ENCODE measurements around the gene TRAPPC6A.

TRAPPC6A gene, protein sequence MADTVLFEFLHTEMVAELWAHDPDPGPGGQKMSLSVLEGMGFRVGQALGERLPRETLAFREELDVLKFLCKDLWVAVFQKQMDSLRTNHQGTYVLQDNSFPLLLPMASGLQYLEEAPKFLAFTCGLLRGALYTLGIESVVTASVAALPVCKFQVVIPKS

DNA sequence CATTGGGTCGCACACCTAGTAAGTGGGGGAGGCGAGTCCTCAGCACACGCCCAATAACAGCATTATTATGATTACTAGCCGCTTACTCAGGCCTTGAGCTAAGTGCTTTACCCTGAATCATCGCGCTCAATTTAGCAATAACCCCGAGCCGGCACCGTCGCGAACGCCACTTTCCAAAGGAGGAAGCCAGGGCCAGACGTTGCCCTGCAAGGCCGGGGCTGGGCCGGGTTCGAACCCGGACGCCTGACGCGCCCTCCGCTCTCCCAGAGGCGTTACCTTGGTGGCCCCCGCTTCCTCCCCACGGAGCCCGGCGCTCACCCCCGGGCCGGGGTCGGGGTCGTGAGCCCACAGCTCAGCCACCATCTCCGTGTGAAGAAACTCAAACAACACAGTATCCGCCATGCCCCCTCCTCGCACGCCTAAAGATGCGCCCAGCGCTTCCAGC, at the start of gene TRAPPC6A:
TRAPPC6A (minus strand) TSS at position 421 of the 445 bp plus-strand sequence; CDS start at position 402, 19 bp downstream.
- DNase-seq (ENCODE audit: low read depth), result no peak

DNA sequence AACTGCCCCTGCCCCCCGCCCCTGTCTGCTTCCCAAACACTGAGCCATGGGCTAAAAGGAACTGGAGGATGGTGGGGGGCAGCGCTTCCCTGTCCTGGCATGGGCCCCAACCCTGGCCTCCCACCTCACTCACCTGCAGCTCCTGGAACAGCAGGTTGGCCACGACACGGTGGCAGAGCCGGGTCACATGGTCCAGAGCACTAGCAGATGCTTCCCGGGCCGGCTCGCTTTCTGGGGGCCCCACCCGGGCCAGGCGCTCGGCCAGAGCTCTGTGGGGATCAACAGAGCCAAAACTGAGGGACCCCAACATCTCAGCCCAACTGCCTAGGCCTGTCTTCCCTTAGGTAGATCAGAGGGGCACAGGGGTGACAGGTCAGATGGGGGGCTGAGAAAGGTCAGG, 46.6 kb upstream of the TRAPPC6A start:
- no peak for DNase-seq (ENCODE audit: low read depth)

DNA sequence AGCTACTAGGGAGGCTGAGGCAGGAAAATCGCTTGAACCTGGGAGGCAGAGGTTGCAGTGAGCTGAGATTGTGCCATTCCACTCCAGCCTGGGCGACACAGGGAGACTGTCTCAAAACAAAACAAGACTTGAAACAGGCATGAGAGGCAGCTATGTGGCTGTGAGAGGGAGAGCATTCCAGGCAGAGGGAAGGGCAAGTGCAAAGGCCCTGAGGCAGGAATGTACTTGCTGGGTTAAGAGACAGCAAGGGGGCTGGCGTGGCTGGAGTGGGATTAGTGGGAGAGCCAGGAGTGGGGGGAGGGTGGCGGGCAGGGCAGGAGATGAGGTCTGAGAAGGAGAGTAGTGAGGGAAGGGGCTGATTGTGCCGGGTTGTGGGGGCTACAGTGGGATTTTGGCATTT, 45.8 kb upstream of the TRAPPC6A start:
- no peak for DNase-seq (ENCODE audit: low read depth)

DNA sequence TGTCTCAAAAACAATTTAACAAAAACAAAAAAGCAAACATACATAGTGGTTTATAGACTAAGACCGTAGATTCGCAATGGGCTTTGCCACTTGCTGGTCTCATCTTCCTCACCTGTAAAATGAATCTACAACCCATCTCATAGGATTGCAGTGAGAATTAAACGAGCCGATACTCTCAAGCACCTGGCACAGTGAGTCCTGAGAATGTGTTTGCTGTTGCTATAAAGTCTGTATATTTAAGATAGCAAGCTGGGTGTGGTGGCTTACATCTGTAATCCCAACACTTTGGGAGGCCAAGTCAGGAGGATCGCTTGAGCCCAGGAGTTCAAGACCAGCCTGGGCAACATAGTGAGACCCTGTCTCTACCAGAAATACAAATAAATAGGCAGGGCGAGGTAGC, 44.7 kb upstream of the TRAPPC6A start:
- DNase-seq (ENCODE audit: low read depth), result no peak

DNA sequence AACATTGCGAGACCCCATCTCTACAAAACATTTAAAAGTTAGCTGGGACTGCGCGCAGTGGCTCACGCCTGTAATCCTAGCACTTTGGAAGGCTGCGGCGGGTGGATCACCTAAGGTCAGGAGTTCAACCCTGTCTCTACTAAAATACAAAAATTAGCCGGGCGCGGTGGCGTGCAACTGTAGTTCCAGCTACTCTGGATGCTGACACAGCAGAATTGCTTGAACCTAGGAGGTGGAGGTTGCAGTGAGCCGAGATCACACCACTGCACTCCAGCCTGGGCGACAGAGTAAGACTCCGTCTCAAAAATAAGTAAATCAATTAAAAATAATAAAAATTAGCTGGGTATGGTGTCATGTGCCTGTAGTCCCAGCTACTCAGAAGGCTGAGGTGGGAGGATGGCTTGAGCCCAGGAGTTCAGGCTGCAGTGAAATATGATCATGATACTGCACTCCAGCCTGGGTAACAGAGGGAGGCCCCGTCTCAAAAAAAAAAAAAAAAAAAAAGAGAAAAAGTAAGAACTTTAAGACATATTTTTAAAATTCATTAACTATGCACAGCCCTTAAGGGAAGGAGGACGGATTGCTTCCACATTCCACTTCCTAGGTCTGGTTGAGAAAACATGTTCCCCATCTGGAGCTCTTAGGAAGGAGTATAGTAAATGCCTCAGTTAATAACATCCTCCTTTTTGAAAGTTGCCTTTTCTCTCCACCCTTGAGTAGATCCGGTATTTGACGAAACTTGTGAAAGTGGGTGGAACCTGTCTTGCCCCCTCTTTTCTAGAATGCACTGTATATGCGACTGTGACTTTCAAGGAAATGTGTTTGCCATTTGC, 41.1 kb upstream of the TRAPPC6A start:
- no peak for DNase-seq (ENCODE audit: low read depth)

DNA sequence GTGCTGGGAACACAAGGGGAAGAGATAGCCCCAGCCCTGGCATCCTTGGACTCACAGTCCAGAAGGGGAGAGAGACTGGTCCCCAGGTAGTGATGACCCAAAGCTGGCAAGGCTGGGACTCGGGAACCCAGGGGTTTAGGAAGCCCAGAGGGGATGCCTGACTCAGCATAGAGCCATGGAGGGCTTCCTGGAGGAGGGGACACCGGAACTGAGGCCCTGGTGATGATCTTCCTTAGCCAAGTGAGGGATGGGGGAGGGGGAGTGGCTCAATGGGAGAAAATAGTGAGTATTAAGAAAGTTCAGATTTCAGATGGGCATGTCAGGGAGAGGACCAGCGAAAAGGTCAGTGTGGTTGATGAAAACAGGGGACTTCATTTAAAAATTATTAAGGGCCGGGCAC, 40.4 kb upstream of the TRAPPC6A start:
- DNase-seq (ENCODE audit: low read depth), result no peak

DNA sequence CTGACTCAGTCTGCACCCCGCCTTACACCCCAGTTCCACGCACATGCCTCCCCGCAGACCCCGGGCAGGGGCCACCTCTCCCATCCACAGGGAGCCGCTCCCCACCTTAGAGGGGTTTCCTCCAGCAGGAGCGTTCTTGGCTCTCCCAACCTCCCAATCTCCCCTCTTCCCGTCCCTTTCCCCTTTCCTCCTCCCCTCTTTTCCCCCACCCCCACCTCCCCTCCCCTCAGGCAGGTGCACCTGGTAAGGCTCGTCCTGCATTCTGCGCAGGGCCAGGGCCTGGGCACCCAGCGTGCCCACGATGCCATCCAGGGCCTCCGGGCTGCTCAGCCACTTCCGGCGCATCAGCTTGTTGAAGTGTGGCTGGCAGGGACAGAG, 39.9 kb upstream of the TRAPPC6A start:
- no peak for DNase-seq (ENCODE audit: low read depth)

DNA sequence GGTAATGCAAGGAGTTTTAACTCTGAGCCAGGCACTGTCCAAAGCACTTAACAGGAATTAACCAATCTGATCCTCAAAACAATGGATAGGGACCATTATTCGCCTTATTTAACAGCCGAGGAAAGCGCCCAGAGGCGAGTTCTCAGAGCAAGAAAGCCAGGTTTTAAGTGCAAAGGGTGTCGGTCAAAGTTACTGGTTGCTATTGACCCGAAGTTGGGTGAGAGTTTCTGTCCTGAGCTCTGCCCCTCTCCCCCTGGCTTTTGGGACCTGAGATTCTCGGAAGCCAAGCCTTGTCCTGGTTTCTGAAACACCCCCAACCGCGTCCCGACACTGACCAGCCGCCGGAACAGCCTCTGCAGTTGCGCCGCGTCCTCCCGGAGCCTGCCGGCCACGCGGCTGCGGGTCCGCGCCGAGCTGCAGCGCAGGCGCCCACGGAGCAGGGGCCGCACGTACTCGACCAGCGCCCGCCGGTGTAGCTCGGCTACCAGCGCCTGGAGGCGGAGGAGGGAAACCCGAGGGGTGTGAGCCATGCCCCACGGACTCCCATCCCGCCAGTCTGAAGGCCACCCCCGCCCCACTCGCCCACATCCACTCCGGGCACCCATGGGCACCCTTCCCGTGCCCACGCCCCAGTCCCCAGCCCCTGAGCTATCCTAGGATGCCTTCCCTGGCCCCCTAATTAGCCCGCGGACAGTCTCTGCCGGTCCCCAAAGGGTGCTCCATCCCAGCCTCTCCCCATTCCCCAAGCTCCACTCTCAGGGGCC, 39.3 kb upstream of the TRAPPC6A start:
- no peak for DNase-seq (ENCODE audit: low read depth)

DNA sequence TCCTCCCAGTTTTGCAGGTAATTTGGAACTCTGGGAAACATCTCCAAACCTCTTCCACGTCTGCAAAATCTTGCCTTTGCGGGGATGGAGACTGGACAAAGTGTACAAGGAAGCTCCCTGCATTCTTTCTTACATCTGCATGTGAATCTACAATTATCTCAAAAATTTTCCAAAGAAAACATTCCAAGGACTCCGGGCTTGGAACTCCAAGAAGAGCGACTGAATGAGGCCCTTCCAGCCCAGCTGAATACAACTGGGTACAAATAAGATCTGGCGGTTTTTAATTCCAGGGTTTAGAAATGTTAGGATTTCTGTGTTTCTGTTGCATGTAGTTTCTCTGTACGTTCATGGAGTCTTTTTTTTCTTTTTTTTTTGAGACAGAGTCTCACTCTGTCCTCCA, 38.6 kb upstream of the TRAPPC6A start:
- no peak for DNase-seq (ENCODE audit: low read depth)

DNA sequence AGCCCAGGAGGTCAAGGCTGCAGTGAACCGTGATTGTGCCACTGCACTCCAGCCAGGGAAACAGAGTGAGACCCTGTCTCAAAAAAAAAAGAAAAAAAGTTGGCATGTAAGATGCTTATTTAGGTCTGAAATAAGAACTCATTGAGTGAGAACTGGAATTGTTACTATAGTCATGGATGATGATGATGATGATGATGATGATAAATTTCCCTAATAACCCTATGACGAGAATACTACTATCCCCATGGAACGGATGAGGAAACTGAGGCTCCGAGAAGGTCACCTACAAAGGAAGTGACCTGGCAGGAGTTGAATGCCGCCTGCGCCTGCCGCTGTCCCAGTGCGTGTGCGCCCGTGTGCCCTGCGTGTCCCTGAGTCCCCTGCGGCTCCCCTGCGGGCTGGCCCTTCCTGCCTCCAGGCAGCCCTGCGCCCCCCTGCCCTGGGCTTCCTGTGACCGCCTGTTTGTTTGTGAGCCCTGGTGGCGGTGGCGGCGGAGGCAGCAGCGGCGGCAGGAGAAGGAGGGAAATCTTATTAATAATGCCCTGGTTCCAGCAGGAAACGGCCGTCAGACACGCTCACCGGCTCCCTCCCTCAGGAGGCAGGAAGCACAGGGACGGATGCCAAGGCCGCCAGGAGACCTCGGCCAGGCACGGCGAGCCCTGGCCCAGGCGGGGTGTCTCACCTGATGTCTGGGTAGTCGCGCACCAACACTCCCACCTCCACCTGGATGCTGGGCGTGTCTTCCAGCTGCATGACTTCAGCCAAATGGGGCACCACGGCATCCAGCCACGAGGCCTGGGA, 37.6 kb upstream of the TRAPPC6A start:
- DNase-seq (ENCODE audit: low read depth), result no peak

DNA sequence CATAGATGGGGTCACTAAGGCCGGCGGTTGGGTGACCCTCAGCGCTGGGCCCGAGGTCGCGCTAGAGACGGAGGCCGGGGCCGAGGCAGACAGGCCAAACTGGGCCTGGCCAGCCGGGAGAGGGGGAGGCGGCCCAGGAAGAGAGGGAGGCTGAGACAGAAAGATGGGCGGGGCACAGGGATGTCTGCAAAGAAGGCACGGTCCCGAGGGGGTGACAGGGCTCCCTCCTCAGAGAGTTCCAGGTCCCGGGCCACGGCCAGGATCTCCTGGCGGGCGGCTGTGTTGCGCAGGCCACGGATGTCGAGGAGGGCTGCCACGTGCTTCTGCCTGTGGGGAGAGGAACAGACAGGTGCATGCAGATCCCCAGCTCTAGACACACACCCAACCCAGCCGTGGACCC, 35.0 kb upstream of the TRAPPC6A start:
- no peak for DNase-seq (ENCODE audit: low read depth)

DNA sequence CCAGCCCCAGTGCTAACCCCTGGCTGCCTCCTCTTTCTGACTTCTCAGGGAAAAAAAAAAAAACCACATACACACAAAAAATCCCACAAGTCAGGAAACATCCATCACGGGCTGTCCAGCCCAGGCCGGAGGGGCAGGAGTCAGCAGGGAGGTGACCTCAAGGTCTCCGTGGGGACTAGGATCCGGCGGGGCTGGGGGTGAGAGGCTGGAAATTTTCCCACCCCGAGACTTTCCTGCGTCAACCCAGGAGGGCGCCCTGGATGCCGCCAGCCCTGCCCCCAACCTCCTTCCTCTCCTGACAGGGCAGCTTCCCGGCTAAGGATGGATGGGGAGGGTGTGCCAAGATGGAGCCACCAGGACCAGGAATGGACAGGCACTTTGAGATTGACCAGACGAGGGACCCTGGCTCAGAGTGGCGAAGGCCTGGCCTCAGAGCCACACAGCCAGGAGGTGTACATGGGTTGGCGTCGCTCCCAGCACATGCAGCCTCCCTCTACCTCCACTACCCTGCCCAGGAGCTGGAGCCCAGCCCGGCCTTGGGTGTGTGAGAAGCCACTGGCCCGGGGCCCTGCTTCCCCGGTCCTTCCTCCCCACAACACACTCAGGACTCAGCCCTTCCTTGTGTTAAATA, 33.8 kb upstream of the TRAPPC6A start:
- DNase-seq (ENCODE audit: low read depth), result no peak

DNA sequence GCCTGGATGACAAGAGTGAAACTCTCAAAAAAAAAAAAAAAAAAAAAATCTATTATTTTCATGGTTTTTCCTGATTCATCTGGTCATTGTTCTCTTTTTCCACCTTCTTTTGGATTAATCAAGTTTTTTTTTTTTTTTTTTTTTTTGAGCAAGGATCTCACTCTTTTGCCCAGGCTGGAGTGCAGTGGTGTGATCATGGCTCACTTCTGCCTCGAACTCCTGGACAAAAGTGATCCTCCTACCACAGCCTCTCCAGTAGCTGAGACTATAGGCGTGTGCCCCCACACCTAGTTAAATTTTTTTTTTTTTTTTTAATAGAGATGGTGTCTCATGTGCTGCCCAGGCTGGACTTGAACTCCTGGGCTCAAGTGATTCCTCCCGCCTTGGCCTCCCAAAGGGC, 28.3 kb upstream of the TRAPPC6A start:
- DNase-seq (ENCODE audit: low read depth), result no peak

DNA sequence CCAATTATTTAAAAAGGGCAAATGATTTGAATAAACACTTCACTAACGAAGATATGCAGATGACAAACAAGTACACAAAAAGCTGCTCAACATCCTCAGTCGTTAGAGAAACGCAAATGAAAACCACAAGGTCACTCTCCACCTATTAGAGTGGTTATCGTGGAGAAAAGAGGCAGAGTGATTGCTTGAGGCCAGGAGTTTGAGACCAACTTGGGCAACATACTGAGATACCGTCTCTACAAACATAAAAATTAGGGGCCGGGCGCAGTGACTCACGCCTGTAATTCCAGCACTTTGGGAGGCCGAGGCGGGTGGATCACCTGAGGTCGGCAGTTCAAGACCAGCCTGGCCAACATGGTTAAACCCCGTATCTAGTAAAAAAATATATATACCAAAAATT, 27.8 kb upstream of the TRAPPC6A start:
- no peak for DNase-seq (ENCODE audit: low read depth)

DNA sequence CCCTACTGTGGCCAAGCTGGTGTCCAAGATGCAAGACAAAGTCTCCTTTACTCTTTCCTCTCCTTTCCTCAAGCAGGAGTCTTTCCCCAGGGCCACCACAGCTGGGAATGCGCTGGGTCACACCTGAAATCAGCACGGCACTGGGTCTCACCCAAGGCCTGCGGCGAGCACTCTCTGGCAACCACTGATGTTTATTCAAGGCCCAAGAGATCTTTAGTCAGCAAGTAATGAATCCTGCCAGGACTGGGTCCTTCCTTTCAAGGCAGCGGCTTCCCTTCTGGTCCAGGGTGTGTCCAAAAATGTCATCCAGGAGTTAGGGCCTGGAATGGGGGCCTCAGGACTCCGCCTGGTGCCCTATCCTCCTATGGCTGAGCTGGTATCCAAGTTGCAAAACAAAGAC, 24.6 kb upstream of the TRAPPC6A start:
- no peak for DNase-seq (ENCODE audit: low read depth)

DNA sequence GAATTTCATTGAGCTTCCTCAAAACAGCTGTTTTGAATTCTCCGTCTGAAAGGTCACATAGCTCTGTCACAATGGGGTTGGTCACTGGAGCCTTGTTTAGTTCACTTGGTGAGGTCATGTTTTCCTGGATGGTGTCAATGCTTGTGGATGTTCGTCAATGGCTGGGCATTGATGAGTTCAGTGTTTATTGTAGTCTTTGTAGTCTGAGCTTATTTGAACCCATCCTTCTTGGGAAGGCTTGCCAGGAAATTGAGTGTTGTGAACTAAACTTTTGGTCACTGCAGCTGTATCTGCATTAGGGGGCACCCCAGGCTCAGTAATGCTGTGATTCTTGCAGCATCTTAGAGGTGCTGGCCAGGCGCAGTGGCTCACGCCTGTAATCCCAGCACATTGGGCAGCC, 22.5 kb upstream of the TRAPPC6A start:
- DNase-seq (ENCODE audit: low read depth), result no peak

DNA sequence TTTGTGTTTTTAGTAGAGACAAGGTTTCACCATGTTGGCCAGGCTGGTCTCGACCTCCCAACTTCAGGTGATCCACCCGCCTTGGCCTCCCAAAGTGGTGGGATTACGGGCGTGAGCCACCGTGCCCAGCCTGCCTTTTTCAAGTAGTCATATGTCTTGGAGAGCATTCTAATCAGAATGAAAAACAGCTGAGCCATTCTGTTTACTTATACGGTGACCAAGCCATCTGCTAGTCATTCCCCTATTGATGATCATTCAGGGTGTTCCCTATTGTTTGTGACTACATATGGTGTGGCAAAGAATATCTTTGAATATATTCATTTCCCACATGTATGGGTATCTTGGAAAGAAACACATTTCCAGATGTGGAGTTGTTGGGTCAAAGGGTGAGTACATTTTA, 17.7 kb upstream of the TRAPPC6A start:
- no peak for DNase-seq (ENCODE audit: low read depth)

DNA sequence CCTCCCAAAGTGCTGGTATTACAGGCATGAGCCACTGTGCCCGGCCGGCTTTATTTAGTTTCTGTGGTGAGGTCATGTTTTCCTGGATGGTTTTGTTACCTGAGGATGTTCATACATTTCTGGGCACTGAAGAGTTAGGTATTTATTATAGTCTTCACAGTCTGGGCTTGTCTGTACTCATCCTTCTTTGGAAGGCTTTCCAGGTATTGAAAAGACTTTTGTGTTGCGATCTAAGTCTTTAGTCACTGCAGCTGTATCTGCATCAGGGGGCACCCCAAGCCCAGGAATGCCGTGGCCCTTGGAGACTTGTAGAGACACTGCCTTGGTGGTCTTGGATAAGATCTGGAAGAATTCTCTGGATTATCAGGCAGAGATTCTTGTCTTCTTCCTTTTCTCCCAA, 13.3 kb upstream of the TRAPPC6A start:
- no peak for DNase-seq (ENCODE audit: low read depth)

DNA sequence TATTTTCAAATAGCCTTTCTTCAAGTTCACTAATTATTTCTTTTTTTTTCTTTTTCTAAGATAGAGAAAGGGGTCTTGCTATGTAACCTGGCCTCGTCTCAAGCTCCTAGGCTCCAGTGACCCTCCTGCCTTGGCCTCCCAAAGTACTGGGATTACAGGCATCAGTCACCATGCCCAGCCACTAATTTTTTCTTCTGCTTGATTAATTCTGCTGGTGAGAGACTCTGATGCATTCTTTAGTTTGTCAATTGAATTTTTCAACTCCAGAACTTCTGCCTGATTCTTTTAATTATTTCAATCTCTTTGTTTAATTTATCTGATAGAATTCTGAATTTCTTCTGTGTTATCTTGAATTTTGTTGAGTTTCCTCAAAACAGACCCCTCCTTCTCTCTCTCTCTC, 11.9 kb upstream of the TRAPPC6A start:
- no peak for DNase-seq (ENCODE audit: low read depth)

DNA sequence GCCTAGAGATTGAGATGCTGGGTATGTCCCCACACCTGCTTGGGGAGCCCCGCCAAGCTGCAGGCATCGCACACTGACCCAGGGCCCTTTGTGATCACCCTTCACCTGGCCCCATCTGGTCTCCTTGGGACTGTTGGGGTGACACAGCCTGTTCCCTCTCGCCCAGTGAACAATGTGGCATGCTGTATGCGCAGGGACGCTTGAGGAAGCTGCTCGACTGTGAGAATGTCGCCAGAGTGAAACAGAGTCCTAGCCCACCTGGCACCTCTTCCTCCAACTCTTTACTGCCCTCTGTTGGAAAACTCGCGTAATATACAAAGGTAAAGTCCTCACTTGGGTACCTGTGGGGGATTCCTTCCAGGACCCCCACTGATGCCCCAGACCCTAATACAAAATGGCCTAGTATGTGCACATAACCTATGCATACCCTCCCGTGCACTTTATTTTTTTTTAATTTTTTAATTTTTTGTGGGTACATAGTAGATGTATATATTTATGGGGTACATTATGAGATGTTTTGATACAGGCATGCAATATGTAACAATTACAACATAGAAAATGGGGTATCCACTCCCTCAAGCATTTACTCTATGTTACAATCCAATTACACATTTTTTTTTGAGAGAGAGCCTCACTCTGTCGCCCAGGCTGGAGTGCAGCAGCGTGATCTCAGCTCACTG, 9.5 kb upstream of the TRAPPC6A start:
- DNase-seq (ENCODE audit: low read depth), result no peak

Data from T-helper 22 cell (primary cell).